ENCODE data around the gene DDX3X.

DDX3X gene

DNA sequence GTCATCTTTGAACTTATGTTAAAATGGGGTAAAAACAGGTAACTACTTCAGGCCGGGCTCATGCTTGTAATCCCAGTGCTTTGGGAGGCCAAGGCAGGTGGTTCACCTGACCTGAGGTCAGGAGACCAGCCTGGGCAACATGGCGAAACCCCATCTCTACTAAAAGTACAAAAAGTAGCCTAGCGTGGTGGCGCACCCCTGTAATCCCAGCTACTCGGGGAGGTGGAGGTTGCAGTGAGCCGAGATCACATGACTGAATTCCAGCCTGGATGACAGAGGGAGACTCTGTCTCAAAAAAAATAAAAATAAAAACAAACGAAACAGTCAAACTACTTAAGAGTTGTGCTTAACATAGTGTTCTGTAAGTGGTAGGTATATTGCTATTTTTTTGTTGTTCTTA is 2.5 kb downstream of the DDX3X start:
- Histone ChIP-seq H3K27ac (ENCODE audit: insufficient read depth, low read depth, low read length, poor library complexity, severe bottlenecking) (no peak overlapping the region), H3K4me3 (ENCODE audit: insufficient read depth, low read depth, low read length) (peak overlapping the region; percentile 60), H3K36me3 (ENCODE audit: control insufficient read depth, insufficient read depth, low read length) (peaks cover under 1% of the 10 kb centered on the region), H3K27me3 (ENCODE audit: control insufficient read depth, insufficient read depth, low read length, poor library complexity, severe bottlenecking) (peaks cover 10% of the 10 kb centered on the region), H3K9me3 (ENCODE audit: control insufficient read depth, low read length) (no peaks in the 10 kb centered on the region), H3K4me1 (ENCODE audit: control insufficient read depth, insufficient read depth, low read length) (no peaks in the 10 kb centered on the region)
- WGBS, 2 experiments = 48 to 56% methylated on average over 4 to 6 of the region's 7 CpGs

DNA sequence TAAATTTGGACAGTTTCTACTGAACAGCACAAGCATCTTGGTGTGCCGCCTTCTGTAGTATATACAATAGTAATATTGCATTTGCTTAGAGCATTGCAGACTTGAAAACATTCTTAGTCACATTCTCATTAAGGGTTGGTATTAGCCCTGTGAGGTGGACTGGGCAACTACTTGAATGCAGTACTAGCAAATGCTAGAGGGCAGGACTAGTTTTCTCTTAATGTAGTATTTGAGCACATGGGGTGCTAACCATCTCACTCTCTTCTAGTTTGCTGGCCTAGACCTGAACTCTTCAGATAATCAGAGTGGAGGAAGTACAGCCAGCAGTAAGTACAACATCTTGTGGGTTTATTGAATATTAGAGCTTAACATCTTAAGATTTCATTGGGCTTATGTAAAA is 3.2 kb downstream of the DDX3X start:
- no CpG with 5 or more reads among the region's 1 CpG for WGBS, 2 experiments
- H3K27me3 ChIP-seq (ENCODE audit: control insufficient read depth, insufficient read depth, low read length, poor library complexity, severe bottlenecking) = peaks cover 3% of the 10 kb centered on the region
- peak overlapping the region; percentile 60 for H3K4me3 ChIP-seq (ENCODE audit: insufficient read depth, low read depth, low read length)
- no peaks in the 10 kb centered on the region for H3K9me3 ChIP-seq (ENCODE audit: control insufficient read depth, low read length)
- peaks cover 7% of the 10 kb centered on the region for H3K36me3 ChIP-seq (ENCODE audit: control insufficient read depth, insufficient read depth, low read length)
- no peaks in the 10 kb centered on the region for H3K4me1 ChIP-seq (ENCODE audit: control insufficient read depth, insufficient read depth, low read length)
- no peak overlapping the region for H3K27ac ChIP-seq (ENCODE audit: insufficient read depth, low read depth, low read length, poor library complexity, severe bottlenecking)

- Histone ChIP-seq H3K36me3 (ENCODE audit: control insufficient read depth, insufficient read depth, low read length) (peaks cover 7% of the 10 kb centered on the region), H3K27ac (ENCODE audit: insufficient read depth, low read depth, low read length, poor library complexity, severe bottlenecking) (no peak overlapping the region), H3K4me1 (ENCODE audit: control insufficient read depth, insufficient read depth, low read length) (no peaks in the 10 kb centered on the region), H3K9me3 (ENCODE audit: control insufficient read depth, low read length) (no peaks in the 10 kb centered on the region), H3K4me3 (ENCODE audit: insufficient read depth, low read depth, low read length) (no peak overlapping the region), H3K27me3 (ENCODE audit: control insufficient read depth, insufficient read depth, low read length, poor library complexity, severe bottlenecking) (no peaks in the 10 kb centered on the region)
- 88% methylated on average over 1 of the region's 1 CpG; no CpG with 5 or more reads in 1 of the 2 experiments for WGBS, 2 experiments
Observed at GRCh38 chrX:41338436-41338835, 4.5 kb downstream of the DDX3X start.

GRCh38 chrX:41339148-41339547 is 5.2 kb downstream of the DDX3X start:
- WGBS, 2 experiments = 93 to 99% methylated on average over 4 of the region's 4 CpGs
- H3K27me3 ChIP-seq (ENCODE audit: control insufficient read depth, insufficient read depth, low read length, poor library complexity, severe bottlenecking) = no peaks in the 10 kb centered on the region
- no peaks in the 10 kb centered on the region for H3K9me3 ChIP-seq (ENCODE audit: control insufficient read depth, low read length)
- H3K4me3 ChIP-seq (ENCODE audit: insufficient read depth, low read depth, low read length) = no peak overlapping the region
- H3K36me3 ChIP-seq (ENCODE audit: control insufficient read depth, insufficient read depth, low read length) = peaks cover 7% of the 10 kb centered on the region
- H3K27ac ChIP-seq (ENCODE audit: insufficient read depth, low read depth, low read length, poor library complexity, severe bottlenecking) = no peak overlapping the region
- H3K4me1 ChIP-seq (ENCODE audit: control insufficient read depth, insufficient read depth, low read length) = no peaks in the 10 kb centered on the region

- 94 to 98% methylated on average over 9 of the region's 9 CpGs for WGBS, 2 experiments
- no peak overlapping the region for H3K27ac ChIP-seq (ENCODE audit: insufficient read depth, low read depth, low read length, poor library complexity, severe bottlenecking)
- no peaks in the 10 kb centered on the region for H3K9me3 ChIP-seq (ENCODE audit: control insufficient read depth, low read length)
- H3K36me3 ChIP-seq (ENCODE audit: control insufficient read depth, insufficient read depth, low read length) = peaks cover 36% of the 10 kb centered on the region
- no peak overlapping the region for H3K4me3 ChIP-seq (ENCODE audit: insufficient read depth, low read depth, low read length)
- H3K27me3 ChIP-seq (ENCODE audit: control insufficient read depth, insufficient read depth, low read length, poor library complexity, severe bottlenecking) = no peaks in the 10 kb centered on the region
- no peaks in the 10 kb centered on the region for H3K4me1 ChIP-seq (ENCODE audit: control insufficient read depth, insufficient read depth, low read length)
Observed at GRCh38 chrX:41344053-41344452, 10.1 kb downstream of the DDX3X start.

DNA sequence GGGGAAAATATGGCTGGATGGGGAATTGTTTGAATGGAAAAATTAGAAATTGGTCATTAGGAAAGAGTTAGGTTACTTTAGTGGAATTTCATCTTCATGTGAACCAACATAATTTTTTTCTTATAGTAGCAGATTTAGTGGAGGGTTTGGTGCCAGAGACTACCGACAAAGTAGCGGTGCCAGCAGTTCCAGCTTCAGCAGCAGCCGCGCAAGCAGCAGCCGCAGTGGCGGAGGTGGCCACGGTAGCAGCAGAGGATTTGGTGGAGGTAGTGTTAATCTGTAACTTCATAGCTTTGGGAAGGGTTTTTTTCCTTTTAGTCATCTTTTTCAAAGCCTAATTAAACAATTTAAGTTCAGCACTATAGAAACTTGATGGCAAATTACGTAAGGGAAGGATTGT is 13.2 kb downstream of the DDX3X start:
- no peaks in the 10 kb centered on the region for H3K27me3 ChIP-seq (ENCODE audit: control insufficient read depth, insufficient read depth, low read length, poor library complexity, severe bottlenecking)
- no peaks in the 10 kb centered on the region for H3K4me1 ChIP-seq (ENCODE audit: control insufficient read depth, insufficient read depth, low read length)
- H3K4me3 ChIP-seq (ENCODE audit: insufficient read depth, low read depth, low read length) = no peak overlapping the region
- no peak overlapping the region for H3K27ac ChIP-seq (ENCODE audit: insufficient read depth, low read depth, low read length, poor library complexity, severe bottlenecking)
- peaks cover 29% of the 10 kb centered on the region for H3K36me3 ChIP-seq (ENCODE audit: control insufficient read depth, insufficient read depth, low read length)
- 94 to 97% methylated on average over 6 to 8 of the region's 8 CpGs for WGBS, 2 experiments
- no peaks in the 10 kb centered on the region for H3K9me3 ChIP-seq (ENCODE audit: control insufficient read depth, low read length)

GRCh38 chrX:41348551-41348950 is 14.6 kb downstream of the DDX3X start:
- Histone ChIP-seq H3K9me3 (ENCODE audit: control insufficient read depth, low read length) (no peaks in the 10 kb centered on the region), H3K27ac (ENCODE audit: insufficient read depth, low read depth, low read length, poor library complexity, severe bottlenecking) (no peak overlapping the region), H3K36me3 (ENCODE audit: control insufficient read depth, insufficient read depth, low read length) (peaks cover 29% of the 10 kb centered on the region), H3K27me3 (ENCODE audit: control insufficient read depth, insufficient read depth, low read length, poor library complexity, severe bottlenecking) (no peaks in the 10 kb centered on the region), H3K4me3 (ENCODE audit: insufficient read depth, low read depth, low read length) (no peak overlapping the region), H3K4me1 (ENCODE audit: control insufficient read depth, insufficient read depth, low read length) (no peaks in the 10 kb centered on the region)
- WGBS, 2 experiments = 91 to 97% methylated on average over 4 of the region's 4 CpGs

DNA sequence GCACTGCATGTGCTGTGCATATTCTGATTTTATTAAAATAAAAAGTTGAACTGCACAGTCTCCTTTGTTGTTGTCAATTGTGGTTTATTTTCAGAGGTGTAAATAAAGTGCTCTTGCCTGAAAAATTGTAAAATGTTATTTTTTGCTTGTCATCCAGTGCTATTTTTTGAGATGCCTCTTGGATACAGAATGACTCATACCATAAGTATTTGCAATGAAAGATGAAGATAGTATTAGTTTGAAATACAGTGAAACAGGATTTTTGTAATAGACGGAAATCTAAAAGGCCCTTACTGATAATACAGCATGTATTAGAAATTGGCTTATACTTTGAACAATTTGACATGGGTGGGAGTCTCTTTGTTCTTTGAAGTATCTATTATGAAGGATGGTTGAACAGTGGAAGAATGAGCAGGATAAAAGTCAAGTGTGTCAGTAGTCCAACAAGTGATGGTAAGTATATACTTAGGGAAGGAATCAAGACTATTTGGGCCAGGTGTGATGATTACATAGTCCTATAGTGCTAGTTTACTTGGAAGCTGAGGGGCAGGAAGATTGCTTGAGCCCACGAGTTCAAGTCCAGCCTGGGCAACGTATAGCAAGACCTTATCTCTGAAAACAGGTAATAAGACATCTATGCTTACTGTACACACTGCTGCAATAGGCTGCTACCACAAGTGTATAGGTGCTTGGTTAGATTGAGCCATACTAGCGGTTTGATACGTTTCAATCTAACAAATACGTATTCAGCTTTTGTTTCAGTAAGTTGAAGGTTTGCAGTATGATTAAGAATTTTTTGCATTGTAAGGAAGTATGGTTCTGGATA is 16.4 kb downstream of the DDX3X start:
- no peaks in the 10 kb centered on the region for H3K9me3 ChIP-seq (ENCODE audit: control insufficient read depth, low read length)
- no peak overlapping the region for H3K4me3 ChIP-seq (ENCODE audit: insufficient read depth, low read depth, low read length)
- whole genome bisulfite sequencing, 2 experiments = 88 to 95% methylated on average over 6 of the region's 6 CpGs
- H3K36me3 ChIP-seq (ENCODE audit: control insufficient read depth, insufficient read depth, low read length) = peaks cover 23% of the 10 kb centered on the region
- no peak overlapping the region for H3K27ac ChIP-seq (ENCODE audit: insufficient read depth, low read depth, low read length, poor library complexity, severe bottlenecking)
- no peaks in the 10 kb centered on the region for H3K27me3 ChIP-seq (ENCODE audit: control insufficient read depth, insufficient read depth, low read length, poor library complexity, severe bottlenecking)
- H3K4me1 ChIP-seq (ENCODE audit: control insufficient read depth, insufficient read depth, low read length) = no peaks in the 10 kb centered on the region

- H3K4me3 ChIP-seq (ENCODE audit: insufficient read depth, low read depth, low read length) = no peak overlapping the region
- H3K36me3 ChIP-seq (ENCODE audit: control insufficient read depth, insufficient read depth, low read length) = peaks cover 22% of the 10 kb centered on the region
- H3K9me3 ChIP-seq (ENCODE audit: control insufficient read depth, low read length) = no peaks in the 10 kb centered on the region
- 89 to 93% methylated on average over 3 of the region's 3 CpGs for WGBS, 2 experiments
- H3K27ac ChIP-seq (ENCODE audit: insufficient read depth, low read depth, low read length, poor library complexity, severe bottlenecking) = no peak overlapping the region
- no peaks in the 10 kb centered on the region for H3K4me1 ChIP-seq (ENCODE audit: control insufficient read depth, insufficient read depth, low read length)
- no peaks in the 10 kb centered on the region for H3K27me3 ChIP-seq (ENCODE audit: control insufficient read depth, insufficient read depth, low read length, poor library complexity, severe bottlenecking)
Observed at GRCh38 chrX:41350976-41351569, 17.1 kb downstream of the DDX3X start.

GRCh38 chrX:41351923-41352322 is 18.0 kb downstream of the DDX3X start:
- no peak overlapping the region for H3K27ac ChIP-seq (ENCODE audit: insufficient read depth, low read depth, low read length, poor library complexity, severe bottlenecking)
- H3K27me3 ChIP-seq (ENCODE audit: control insufficient read depth, insufficient read depth, low read length, poor library complexity, severe bottlenecking) = no peaks in the 10 kb centered on the region
- WGBS, 2 experiments = 100% methylated on average over 2 of the region's 3 CpGs; no CpG with 5 or more reads in 1 of the 2 experiments
- no peak overlapping the region for H3K4me3 ChIP-seq (ENCODE audit: insufficient read depth, low read depth, low read length)
- no peaks in the 10 kb centered on the region for H3K9me3 ChIP-seq (ENCODE audit: control insufficient read depth, low read length)
- peaks cover 14% of the 10 kb centered on the region for H3K36me3 ChIP-seq (ENCODE audit: control insufficient read depth, insufficient read depth, low read length)
- no peaks in the 10 kb centered on the region for H3K4me1 ChIP-seq (ENCODE audit: control insufficient read depth, insufficient read depth, low read length)

Measured in ectodermal cell (in vitro differentiated cells).